GM23338 (cell line): ENCODE data around the gene CST9. TPM values are rescaled to one million over a fixed set of nuclear protein-coding genes. Genes with fewer than 3 reads are reported as not detected.

Experiments used
- ATAC-seq: fragments of 200-7000 bp; cut with Tn5 transposase; 3 replicates; pipeline ENCODE4 v1.9.1; 2020
- DNase-seq: peaks from one replicate; pipeline ENCODE4 v3.0.0-alpha.2; 2015; ENCODE audit warnings: low spot score
- H2AFZ ChIP-seq: fragments of 200-600 bp; sonication (generic); 2 replicates; pipeline ENCODE4 v1.8.0; 2016; ENCODE audit warnings: antibody characterized with exemption, mild to moderate bottlenecking, moderate library complexity
- H3F3A ChIP-seq: fragments of 200-600 bp; sonication (generic); replicated peaks from 2 replicates; pipeline ENCODE4 v1.8.0; 2017; ENCODE audit warnings: antibody characterized with exemption, mixed run types, low read depth
- H3K27ac ChIP-seq: fragments of 200-600 bp; sonication (generic); 2 replicates; pipeline ENCODE4 v1.6.1; 2016; ENCODE audit warnings: low read depth
- H3K27me3 ChIP-seq: fragments of 200-600 bp; sonication (generic); 2 replicates; pipeline ENCODE4 v1.8.0; 2016; ENCODE audit warnings: mild to moderate bottlenecking, mixed run types, moderate library complexity; ENCODE audit not compliant: insufficient read depth
- H3K36me3 ChIP-seq: fragments of 200-600 bp; sonication (generic); 2 replicates; pipeline ENCODE4 v1.8.0; 2016; ENCODE audit warnings: mild to moderate bottlenecking; ENCODE audit not compliant: insufficient read depth
- H3K4me1 ChIP-seq: fragments of 200-600 bp; sonication (generic); 2 replicates; pipeline ENCODE4 v1.8.0; 2016; ENCODE audit warnings: mild to moderate bottlenecking, moderate library complexity; ENCODE audit not compliant: insufficient read depth
- H3K4me2 ChIP-seq: fragments of 200-600 bp; sonication (generic); 2 replicates; pipeline ENCODE4 v1.7.1; 2017; ENCODE audit warnings: mixed run types
- H3K4me3 ChIP-seq: fragments of 200-600 bp; sonication (generic); 2 replicates; pipeline ENCODE4 v1.6.1; 2016; ENCODE audit warnings: mixed run types
- H3K79me2 ChIP-seq: fragments of 200-600 bp; sonication (generic); replicated peaks from 2 replicates; pipeline ENCODE4 v1.8.0; 2017; ENCODE audit warnings: mild to moderate bottlenecking; ENCODE audit not compliant: insufficient read depth
- H3K9me2 ChIP-seq: fragments of 200-600 bp; sonication (generic); 2 replicates; pipeline ENCODE4 v1.8.0; 2017; ENCODE audit not compliant: insufficient read depth
- H4K20me1 ChIP-seq: fragments of 200-600 bp; sonication (generic); replicated peaks from 2 replicates; pipeline ENCODE4 v1.8.0; 2017; ENCODE audit warnings: mild to moderate bottlenecking; ENCODE audit not compliant: insufficient read depth
- H3K27ac Mint-ChIP-seq: 2 replicates; pipeline ENCODE4 v1.8.0; 2020; ENCODE audit warnings: inconsistent platforms, mild to moderate bottlenecking, moderate library complexity, mixed read lengths
- H3K27me3 Mint-ChIP-seq: 3 replicates; pipeline ENCODE4 v1.8.0; 2022; ENCODE audit warnings: low read depth, mild to moderate bottlenecking, moderate library complexity, mixed read lengths, inconsistent platforms; ENCODE audit not compliant: insufficient read depth, poor library complexity
- H3K36me3 Mint-ChIP-seq: 3 replicates; pipeline ENCODE4 v1.8.0; 2021; ENCODE audit warnings: low read depth, mild to moderate bottlenecking, inconsistent platforms, moderate library complexity, mixed read lengths
- H3K4me1 Mint-ChIP-seq: 3 replicates; pipeline ENCODE4 v1.8.0; 2020; ENCODE audit warnings: mild to moderate bottlenecking, inconsistent platforms, mixed read lengths
- H3K4me3 Mint-ChIP-seq: 3 replicates; pipeline ENCODE4 v1.8.0; 2021; ENCODE audit warnings: moderate library complexity, mild to moderate bottlenecking, inconsistent platforms, mixed read lengths
- H3K9me3 Mint-ChIP-seq: 3 replicates; pipeline ENCODE4 v1.8.0; 2020; ENCODE audit warnings: moderate library complexity, mild to moderate bottlenecking, inconsistent platforms, mixed read lengths
- ETS1 ChIP-seq: IDR thresholded peaks from 2 replicates; pipeline ENCODE4 v1.6.1; 2016; ENCODE audit warnings: antibody characterized with exemption
- EZH2 ChIP-seq: fragments of 200-600 bp; sonication (generic); IDR thresholded peaks from one replicate; pipeline ENCODE4 v1.8.0; 2017; ENCODE audit warnings: antibody characterized with exemption, mild to moderate bottlenecking, low read depth; ENCODE audit not compliant: unreplicated experiment
- EZH2phosphoT487 ChIP-seq: fragments of 200-600 bp; sonication (generic); IDR thresholded peaks from one replicate; pipeline ENCODE4 v1.8.1; 2018; ENCODE audit warnings: antibody characterized with exemption; ENCODE audit not compliant: unreplicated experiment
- JUNB ChIP-seq: IDR thresholded peaks from one replicate; pipeline ENCODE4 v1.6.1; 2016; ENCODE audit warnings: antibody characterized with exemption; ENCODE audit not compliant: unreplicated experiment
- NANOG ChIP-seq: IDR thresholded peaks from 2 replicates; pipeline ENCODE4 v1.6.1; 2016; ENCODE audit warnings: antibody characterized with exemption, borderline replicate concordance
- ZNF114 ChIP-seq: fragments of 250-450 bp; sonication (Bioruptor Pico); IDR thresholded peaks from 2 replicates; pipeline ENCODE4 v1.5.0; 2020; ENCODE audit warnings: mild to moderate bottlenecking, moderate library complexity
- ZNF331 ChIP-seq: fragments of 250-450 bp; sonication (Bioruptor Pico); IDR thresholded peaks from 2 replicates; pipeline ENCODE4 v1.5.0; 2020; ENCODE audit warnings: low read depth, mild to moderate bottlenecking, moderate library complexity
- ZNF462 ChIP-seq: fragments of 250-450 bp; sonication (Bioruptor Pico); IDR thresholded peaks from 2 replicates; pipeline ENCODE4 v1.5.0; 2020; ENCODE audit warnings: mild to moderate bottlenecking, moderate library complexity
- polyA plus RNA-seq: library from polyadenylated mRNA; unstranded; fragments of >200 nt; fragmentation: Nextera tagmentation; extraction: Ambion mirVana; gene quantifications from 2 replicates; pipeline ENCODE4 v1.2.1, GENCODE V29; 2016
- total RNA-seq: library from RNA; depleted of rRNA; stranded (reverse); fragments of >200 nt; shearing (Covaris generic); gene quantifications from 2 replicates; pipeline ENCODE4 v1.2.3, GENCODE V29; 2014
- TF ChIP-seq, protein P1 (sequence below), 2 experiments: fragments of 200-600 bp in 1 of 2; sonication (generic) in 1 of 2; conservative IDR thresholded peaks; 2 replicates each; pipeline versions ENCODE4 v1.5.1 to v1.6.1; 2016 to 2017; ENCODE audit warnings: antibody characterized with exemption in 2 of 2, low read depth in 2 of 2, mild to moderate bottlenecking in 2 of 2, moderate library complexity in 1 of 2

CST9 gene
- total and polyA plus RNA-seq, 2 experiments from 2014 or later: not detected

DNA sequence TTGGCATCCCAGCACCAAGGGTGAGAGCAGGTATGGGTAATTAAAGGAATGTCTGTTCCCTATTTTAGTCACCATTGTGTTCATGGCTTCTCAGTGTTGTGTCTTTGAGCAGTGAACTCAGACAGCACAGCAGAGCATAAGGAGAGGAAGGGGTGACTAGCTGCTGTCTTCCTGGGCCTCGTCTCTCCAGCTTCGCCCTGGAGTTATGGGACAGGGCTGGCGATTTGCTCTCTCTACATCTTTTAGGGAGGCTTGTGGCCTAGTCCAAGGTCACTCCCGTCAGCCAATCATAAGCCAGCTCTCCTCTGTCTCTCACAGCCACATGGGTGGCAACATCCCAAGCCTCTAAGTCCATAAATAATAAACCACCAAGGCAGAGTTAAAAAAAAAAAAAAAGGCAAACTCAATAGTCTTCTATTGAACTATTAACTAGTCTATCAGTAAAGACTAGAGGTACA lies 24.7 kb upstream of the CST9 start:
- Mint-ChIP-seq H3K4me1 (peaks cover 6% of the 10 kb centered on the region; the same call in 2 of the 3 replicates), H3K9me3 (no peaks in the 10 kb centered on the region; the same call in 2 of the 3 replicates), H3K4me3 (no peak overlapping the region), H3K36me3 (no peaks in the 10 kb centered on the region; the same call in 2 of the 3 replicates), H3K27ac (no peak overlapping the region), H3K27me3 (peaks cover 3% of the 10 kb centered on the region)
- Histone ChIP-seq H3K4me2 (no peak overlapping the region), H3K27me3 (no peaks in the 10 kb centered on the region), H2AFZ (no peak overlapping the region), H3K36me3 (no peaks in the 10 kb centered on the region), H3K27ac (no peak overlapping the region), H3K4me1 (peaks cover 15% of the 10 kb centered on the region; the same call in 1 of the 2 replicates), H3K9me2 (peaks cover 6% of the 10 kb centered on the region; the same call in 1 of the 2 replicates), H3F3A (no peaks in the 10 kb centered on the region), H3K79me2 (no peaks in the 10 kb centered on the region), H4K20me1 (no peaks in the 10 kb centered on the region), H3K4me3 (no peak overlapping the region)
- DNase-seq (no peak), ATAC-seq (no peak)
- no peak for TF ChIP-seq ETS1
- TF ChIP-seq ZNF114 (CRISPR knock-in tag): no peak
- no peak for TF ChIP-seq EZH2
- no peak for TF ChIP-seq NANOG
- no peak for TF ChIP-seq JUNB
- no peak for TF ChIP-seq EZH2phosphoT487
- no peak for TF ChIP-seq ZNF462 (CRISPR knock-in tag)
- TF ChIP-seq, protein P1, sequence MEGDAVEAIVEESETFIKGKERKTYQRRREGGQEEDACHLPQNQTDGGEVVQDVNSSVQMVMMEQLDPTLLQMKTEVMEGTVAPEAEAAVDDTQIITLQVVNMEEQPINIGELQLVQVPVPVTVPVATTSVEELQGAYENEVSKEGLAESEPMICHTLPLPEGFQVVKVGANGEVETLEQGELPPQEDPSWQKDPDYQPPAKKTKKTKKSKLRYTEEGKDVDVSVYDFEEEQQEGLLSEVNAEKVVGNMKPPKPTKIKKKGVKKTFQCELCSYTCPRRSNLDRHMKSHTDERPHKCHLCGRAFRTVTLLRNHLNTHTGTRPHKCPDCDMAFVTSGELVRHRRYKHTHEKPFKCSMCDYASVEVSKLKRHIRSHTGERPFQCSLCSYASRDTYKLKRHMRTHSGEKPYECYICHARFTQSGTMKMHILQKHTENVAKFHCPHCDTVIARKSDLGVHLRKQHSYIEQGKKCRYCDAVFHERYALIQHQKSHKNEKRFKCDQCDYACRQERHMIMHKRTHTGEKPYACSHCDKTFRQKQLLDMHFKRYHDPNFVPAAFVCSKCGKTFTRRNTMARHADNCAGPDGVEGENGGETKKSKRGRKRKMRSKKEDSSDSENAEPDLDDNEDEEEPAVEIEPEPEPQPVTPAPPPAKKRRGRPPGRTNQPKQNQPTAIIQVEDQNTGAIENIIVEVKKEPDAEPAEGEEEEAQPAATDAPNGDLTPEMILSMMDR (conservative IDR thresholded peaks at IDR 0.05; ENCODE audit: low read depth in 2 of 2): no peak
- no peak for TF ChIP-seq ZNF331 (CRISPR knock-in tag)
